Measurements from ENCODE around the gene ARF4.
"Not testable (repeated sequence)": the region's sequence is repeated elsewhere in the genome, so short reads cannot be mapped to it uniquely, and the experiment has no call there.

The ARF4 gene

DNA sequence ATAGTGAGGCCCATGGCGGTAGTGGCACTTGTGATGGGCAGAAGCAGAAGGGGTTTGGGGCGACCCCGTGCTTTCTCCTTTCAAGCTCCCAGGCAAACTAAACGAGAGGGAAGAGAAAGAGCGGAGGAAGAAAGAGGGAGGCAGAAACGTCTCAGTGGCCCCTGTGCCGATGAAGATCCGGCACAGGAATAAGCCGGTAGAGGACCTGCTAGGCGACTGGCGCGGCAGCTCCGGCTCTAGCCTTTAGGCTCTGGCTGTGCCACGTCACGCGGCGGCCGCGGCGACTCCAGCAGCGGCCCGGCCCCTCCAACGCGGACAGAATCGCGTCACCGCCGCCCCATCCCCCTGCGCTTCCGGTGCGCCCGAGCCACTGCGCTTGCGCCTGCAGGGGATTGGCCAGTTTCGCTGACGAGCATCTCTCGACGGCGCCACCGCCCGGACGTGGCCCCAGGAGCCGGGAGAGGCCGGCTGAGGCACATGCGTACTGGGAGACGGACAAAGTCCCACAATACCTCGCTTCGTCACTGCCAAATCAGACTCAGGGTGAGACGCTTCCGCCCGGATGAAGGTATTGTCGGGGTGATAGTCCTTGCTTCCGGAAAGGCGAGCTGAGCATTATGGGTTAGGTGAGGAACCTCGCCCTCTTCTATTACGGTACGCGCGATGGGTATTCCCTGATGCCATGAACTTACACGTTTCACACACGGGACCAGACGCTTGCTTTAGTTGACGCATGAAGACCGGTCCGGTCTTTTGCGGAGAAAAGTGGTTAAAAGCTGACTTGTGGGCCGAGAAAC is at the start of gene ARF4:
TSS of gene ARF4 (minus strand) at position 218 of the 797 bp plus-strand sequence. CDS start at position 14, 204 bp downstream.
- peak; percentile 100 for DNase-seq (ENCODE audit: low spot score)

DNA sequence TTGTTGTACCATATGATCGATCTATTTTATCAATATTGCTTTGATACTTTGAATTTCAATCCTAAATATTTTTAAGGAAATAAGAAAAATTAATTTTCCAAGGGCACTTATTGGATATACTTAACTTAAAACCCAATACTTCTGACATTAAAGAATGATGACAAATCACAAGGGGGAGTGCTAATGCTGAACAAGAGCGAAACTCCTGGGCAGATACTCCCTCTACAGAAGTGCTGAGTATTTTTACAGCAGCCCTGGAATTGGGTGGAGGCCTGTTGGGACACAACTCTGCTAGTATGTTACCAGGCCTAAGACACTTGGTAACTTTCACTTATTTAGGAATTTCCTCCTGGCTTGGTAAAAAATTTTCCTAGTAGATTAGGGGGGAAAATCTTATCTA is 49.6 kb upstream of the ARF4 start:
- DNase-seq (ENCODE audit: low spot score) = peak; percentile 79

DNA sequence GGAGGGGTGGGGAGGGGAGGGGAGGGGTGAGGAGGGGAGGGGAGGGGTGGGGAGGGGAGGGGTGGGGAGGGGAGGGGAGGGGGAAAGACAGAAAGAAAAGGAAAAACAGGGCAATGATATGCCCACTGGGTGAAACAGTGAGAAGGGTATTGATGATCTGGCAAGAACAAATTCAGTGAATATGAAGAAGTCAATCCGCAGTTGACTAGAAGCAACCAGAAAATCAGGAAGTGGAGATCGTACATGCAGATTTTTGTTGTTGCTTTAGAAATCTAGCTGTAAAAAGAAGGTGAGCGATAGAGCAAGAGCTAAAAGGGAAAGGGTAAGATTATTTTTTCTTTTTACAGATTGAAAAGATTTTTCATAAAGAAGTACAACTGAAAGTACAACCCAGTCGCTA is 47.6 kb upstream of the ARF4 start:
- no peak for DNase-seq (ENCODE audit: low spot score)

GRCh38 chr3:57637391-57637790 is 40.2 kb upstream of the ARF4 start:
- no peak for DNase-seq (ENCODE audit: low spot score)

- not testable (repeated sequence) for DNase-seq (ENCODE audit: low spot score)
Observed at GRCh38 chr3:57634259-57634658, 37.1 kb upstream of the ARF4 start.

DNA sequence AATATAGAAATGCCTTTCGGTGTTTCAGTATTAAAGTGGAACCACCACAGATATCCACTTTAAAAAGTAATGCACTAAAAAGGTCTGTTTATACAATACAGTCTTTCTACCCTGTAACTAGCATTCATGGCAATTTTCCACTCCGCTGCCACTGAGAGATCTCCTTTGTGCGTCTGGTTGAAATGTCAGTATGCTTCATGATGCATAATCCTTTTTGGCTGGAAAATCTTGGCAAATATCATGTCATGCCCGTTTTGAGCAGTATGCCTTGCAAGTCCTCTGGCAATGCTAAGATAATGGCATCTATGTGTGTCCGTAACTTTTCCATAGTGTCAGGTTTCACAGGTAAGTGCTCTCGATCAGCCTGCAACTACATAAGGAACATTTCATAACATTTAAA is 30.8 kb upstream of the ARF4 start:
- DNase-seq (ENCODE audit: low spot score) = no peak

- no peak for DNase-seq (ENCODE audit: low spot score)
Observed at GRCh38 chr3:57624801-57625200, 27.7 kb upstream of the ARF4 start.

DNA sequence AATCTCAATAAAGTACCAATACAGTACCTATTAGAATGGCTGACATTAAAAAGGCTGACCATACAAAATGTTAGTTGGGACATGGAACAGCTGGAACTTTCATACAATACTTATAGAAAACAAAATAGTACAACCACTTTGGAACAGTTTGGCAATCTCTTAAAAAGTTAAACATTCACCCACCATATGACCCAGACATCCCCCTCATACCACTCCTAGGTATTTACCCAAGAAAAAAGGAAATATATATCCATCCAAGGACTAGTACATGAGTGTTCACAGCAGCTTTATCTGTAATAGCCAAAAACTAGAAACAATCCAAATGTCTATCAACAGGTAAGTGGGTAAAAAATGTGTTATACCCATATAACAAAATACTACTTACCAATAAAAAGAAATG is 25.2 kb upstream of the ARF4 start:
- no peak for DNase-seq (ENCODE audit: low spot score)

- no peak for DNase-seq (ENCODE audit: low spot score)
Observed at GRCh38 chr3:57617739-57618138, 20.6 kb upstream of the ARF4 start.

DNA sequence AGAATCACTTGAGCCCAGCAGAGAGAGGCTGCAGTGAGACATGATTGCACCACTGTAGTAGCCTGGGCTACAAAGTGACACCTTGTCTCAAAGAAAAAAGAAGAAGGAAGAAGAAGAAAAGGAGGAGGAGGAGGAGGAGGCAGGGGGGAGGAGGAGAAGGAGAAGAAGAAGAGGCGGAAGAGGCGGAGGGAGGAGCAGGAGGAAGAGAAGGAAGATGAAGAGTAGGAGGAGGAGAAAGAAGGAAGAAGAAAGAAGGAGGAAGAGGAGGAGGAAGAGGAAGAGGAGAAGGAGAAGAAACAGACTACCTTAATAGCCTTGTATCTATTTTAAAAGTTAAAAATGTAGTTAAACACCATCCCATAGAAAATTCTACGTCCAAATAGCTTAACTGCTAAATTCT is 19.1 kb upstream of the ARF4 start:
- DNase-seq (ENCODE audit: low spot score) = no peak

- not testable (repeated sequence) for DNase-seq (ENCODE audit: low spot score)
Observed at GRCh38 chr3:57611870-57612269, 14.7 kb upstream of the ARF4 start.

DNA sequence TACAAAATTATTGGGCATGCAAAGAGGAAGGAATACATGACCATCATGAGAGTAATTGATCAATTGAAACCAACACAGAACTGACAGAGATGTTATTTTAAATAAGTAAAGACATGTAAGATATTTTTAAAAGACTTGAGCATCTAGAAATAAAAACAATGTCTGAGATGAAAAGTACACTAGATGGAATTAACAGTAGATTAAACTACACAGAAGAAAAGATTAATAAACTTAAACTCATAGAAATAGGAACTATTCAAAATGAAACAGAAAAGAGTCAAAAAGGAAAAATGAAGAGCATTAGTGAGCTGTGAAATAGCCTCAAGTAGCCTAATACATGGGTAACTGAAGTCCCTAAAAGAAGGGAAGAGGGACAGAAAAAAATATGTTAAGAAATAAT is 8.5 kb upstream of the ARF4 start:
- no peak for DNase-seq (ENCODE audit: low spot score)

DNA sequence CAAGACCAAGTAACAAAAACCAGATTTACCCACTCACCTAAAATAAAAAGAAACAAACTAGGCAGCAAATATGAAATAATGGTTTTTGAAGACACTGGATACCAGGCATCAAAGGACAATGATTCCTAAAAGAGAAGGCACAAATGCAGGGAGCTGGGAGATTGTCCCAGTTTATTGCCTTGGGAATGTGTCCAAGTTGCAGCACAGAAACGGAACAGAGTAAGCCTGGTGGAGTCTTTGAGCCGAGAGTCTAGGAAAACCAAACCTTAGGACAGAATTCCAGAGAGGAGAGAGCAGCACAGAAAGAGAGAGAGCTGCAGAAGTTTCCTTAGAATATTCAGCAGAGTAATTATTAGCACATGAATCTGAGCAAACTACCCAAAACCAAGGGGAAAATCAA is 7.8 kb upstream of the ARF4 start:
- DNase-seq (ENCODE audit: low spot score) = no peak

DNA sequence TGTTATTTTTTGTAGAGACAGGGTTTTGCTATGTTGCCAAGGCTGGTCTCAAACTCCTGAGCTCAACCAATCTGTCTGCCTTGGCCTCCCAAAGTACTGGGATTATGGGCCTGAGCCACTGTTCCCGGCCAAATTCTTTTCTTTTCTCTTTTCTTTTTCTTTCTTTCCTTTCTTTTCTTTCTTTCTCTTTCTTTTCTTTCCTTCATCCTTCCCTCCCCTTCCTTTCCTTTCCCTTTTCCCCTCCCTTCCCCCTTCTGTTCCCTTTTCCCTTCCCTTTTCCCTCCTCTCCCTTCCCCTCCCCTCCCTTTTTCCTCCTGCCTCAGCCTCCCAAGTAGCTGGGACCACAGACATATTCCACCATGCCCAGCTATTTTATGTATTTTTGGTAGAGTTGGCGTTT is 3.1 kb upstream of the ARF4 start:
- no peak for DNase-seq (ENCODE audit: low spot score)

DNA sequence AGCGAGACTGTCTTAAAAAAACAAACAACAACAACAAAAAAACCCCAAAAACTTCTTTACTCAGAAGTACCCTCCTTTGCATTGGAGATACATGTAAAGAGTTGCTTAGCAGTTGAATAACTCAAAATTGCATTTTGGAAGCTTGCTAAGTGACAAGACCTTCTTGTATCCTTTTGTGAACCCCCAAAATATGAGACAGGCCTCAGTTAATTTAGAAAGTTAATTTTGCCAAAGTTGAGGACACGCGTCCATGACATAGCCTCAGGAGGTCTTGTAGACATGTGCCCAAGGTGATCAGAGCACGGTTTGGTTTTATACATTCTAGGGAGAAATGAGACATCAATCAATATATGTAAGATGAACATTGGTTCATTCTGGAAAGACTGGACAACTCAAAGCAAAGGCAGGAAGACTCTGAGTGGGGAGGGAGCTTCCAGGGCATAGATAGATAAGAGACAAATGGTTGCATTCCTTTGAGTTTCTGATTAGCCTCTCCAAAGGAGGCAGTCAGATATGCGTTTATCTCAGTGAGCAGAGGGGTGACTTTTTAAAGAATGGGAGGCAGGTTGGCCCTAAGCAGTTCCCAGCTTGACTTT is 1.7 kb upstream of the ARF4 start:
- no peak for DNase-seq (ENCODE audit: low spot score)

- peak; percentile 89 for DNase-seq (ENCODE audit: low spot score)
Observed at GRCh38 chr3:57596495-57597126, 533 bp downstream of the ARF4 start.

- DNase-seq (ENCODE audit: low spot score) = no peak
Observed at GRCh38 chr3:57594576-57594975, 2.6 kb downstream of the ARF4 start.

DNA sequence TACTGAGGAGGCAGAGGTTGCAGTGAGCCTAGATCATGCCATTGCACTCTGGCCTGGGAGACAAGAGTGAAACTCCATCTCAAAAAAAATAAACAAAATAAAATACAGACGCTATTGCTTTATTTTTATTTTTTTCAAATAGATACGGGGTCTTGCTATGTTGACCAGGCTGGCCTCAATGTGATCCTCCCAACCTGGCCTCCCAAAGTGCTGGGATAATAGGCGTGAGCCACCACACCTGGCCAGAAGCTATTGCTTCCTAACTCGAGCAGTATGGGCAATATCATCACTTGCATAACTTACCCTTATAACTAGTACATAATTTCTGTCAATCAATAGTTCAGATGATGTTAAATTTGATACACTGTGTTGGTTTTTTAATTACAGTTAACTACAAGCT is 3.0 kb downstream of the ARF4 start:
- DNase-seq (ENCODE audit: low spot score) = no peak

DNA sequence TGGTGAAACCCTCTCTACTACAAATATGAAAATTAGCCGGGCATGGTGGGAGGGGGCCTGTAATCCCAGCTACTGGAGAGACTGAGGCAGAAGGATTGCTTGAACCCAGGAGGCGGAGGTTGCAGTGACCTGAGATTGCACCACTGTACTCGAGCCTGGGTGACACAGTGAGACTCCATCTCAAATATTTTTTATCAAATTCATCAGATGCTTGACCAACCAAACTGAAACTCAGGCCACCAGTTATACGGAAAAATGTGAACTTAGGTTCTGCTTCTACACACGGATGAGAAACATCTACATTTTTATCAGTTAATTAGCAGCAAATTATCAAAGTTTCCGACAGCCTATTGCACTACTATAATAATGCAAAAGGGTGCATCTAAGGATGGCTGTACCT is 4.8 kb downstream of the ARF4 start:
- DNase-seq (ENCODE audit: low spot score) = no peak

- no peak for DNase-seq (ENCODE audit: low spot score)
Observed at GRCh38 chr3:57587905-57588304, 9.2 kb downstream of the ARF4 start.

- DNase-seq (ENCODE audit: low spot score) = no peak
Observed at GRCh38 chr3:57586778-57587177, 10.4 kb downstream of the ARF4 start.

DNA sequence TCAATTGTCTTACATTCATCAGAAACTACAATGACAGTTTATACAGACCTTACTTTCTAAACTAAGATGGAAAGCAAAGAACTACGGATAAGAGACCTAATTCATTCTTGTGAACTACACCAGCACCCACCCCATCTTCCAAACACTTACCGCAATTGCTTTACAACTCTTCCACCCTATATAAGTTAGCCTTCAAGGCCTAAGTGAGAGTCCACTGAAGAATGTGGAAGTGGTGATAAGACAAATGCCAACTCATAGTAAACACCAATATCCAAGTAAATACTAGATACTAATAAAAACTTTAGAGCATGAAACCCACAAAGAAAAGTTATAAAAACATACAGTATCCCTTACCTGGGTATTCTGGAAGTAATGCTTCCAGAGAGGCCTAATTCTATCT is 13.6 kb downstream of the ARF4 start:
- DNase-seq (ENCODE audit: low spot score) = no peak

GRCh38 chr3:57582474-57583168 is 14.5 kb downstream of the ARF4 start:
- DNase-seq (ENCODE audit: low spot score) = no peak

Measured in AG20443 (cell line).